DND-41 (cell line): ENCODE results near the gene CCDC63.

Source experiments
- EZH2 ChIP-seq: IDR thresholded peaks from 3 replicates; pipeline ENCODE4 v1.6.1; 2012; ENCODE audit warnings: borderline replicate concordance, low read depth, mild to moderate bottlenecking, moderate library complexity, low read length, inconsistent platforms; ENCODE audit not compliant: severe bottlenecking
- TF ChIP-seq, protein P1 (sequence below): IDR thresholded peaks from 2 replicates; pipeline ENCODE4 v1.5.1; 2012; ENCODE audit warnings: borderline replicate concordance, low read length, moderate library complexity, mild to moderate bottlenecking; ENCODE audit not compliant: poor library complexity, severe bottlenecking; ENCODE audit errors: extremely low read depth

DNA sequence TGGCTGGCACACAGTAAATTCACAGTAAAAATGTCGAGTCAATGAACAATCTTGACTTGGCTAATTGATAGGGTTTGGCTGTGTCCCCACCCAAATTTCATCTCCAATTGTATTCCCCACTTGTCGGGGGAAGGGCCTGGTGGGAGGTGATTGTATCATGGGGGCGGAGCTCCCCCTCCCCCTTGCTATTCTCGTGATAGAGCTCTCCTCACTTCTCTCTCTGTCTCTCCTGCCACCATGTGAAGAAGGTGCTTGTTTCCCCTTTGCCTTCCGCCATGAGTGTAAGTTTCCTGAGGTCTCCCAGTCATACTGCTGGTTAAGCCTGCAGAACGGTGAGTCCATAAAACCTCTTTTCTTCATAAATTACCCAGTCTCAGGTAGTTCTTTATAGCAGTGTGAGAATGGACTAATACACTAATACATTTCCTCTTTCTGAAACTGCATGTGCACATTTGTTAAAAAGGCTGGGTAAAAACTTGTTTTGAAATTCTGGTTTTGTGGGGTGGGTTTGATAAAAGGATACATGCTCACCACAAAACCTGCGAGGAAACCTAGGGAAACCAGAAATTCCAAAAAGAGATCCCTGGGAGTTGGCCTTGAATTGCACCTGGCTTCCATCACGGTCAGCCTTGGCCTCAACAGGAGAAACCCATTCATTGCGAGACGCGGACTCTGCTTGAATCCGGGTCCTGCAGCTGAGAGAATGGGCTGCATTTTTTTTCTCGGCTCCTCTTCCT, 89.7 kb downstream of the CCDC63 start:
- TF ChIP-seq EZH2: no peak
- TF ChIP-seq, protein P1, sequence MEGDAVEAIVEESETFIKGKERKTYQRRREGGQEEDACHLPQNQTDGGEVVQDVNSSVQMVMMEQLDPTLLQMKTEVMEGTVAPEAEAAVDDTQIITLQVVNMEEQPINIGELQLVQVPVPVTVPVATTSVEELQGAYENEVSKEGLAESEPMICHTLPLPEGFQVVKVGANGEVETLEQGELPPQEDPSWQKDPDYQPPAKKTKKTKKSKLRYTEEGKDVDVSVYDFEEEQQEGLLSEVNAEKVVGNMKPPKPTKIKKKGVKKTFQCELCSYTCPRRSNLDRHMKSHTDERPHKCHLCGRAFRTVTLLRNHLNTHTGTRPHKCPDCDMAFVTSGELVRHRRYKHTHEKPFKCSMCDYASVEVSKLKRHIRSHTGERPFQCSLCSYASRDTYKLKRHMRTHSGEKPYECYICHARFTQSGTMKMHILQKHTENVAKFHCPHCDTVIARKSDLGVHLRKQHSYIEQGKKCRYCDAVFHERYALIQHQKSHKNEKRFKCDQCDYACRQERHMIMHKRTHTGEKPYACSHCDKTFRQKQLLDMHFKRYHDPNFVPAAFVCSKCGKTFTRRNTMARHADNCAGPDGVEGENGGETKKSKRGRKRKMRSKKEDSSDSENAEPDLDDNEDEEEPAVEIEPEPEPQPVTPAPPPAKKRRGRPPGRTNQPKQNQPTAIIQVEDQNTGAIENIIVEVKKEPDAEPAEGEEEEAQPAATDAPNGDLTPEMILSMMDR: no peak
